22Rv1 (cell line): Measurements from ENCODE around the gene FERMT2.

Experiments used
- H3K27ac ChIP-seq: fragments of 450-650 bp; 2 replicates; pipeline ENCODE4 v1.5.1; 2017
- ZFX ChIP-seq: fragments of 450-650 bp; IDR thresholded peaks from 2 replicates; pipeline ENCODE4 v1.6.1; 2017; ENCODE audit warnings: antibody characterized with exemption, borderline replicate concordance
- TF ChIP-seq, protein P1 (sequence below): fragments of 450-650 bp; IDR thresholded peaks from 2 replicates; pipeline ENCODE4 v1.5.1; 2017; ENCODE audit warnings: mild to moderate bottlenecking

The FERMT2 gene

DNA sequence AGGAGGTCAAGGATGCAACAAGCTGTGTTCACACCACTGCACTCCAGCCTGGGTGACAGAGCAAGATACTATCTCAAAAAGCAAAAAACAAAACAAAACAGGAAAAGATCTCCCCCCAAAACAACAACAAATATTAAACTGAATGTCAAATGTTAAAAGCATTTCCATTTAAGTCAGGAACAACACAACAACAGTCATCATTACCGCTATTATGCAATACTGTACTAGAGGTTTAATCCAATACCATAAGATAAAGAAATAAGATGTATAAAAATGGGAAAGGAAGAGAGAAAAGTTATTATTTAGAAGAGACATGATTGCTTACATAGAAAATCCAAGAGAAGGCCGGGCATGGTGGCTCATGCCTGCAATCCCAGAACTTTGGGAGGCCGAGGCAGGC is 36.6 kb downstream of the FERMT2 start:
- no peak for TF ChIP-seq ZFX
- TF ChIP-seq, protein P1, sequence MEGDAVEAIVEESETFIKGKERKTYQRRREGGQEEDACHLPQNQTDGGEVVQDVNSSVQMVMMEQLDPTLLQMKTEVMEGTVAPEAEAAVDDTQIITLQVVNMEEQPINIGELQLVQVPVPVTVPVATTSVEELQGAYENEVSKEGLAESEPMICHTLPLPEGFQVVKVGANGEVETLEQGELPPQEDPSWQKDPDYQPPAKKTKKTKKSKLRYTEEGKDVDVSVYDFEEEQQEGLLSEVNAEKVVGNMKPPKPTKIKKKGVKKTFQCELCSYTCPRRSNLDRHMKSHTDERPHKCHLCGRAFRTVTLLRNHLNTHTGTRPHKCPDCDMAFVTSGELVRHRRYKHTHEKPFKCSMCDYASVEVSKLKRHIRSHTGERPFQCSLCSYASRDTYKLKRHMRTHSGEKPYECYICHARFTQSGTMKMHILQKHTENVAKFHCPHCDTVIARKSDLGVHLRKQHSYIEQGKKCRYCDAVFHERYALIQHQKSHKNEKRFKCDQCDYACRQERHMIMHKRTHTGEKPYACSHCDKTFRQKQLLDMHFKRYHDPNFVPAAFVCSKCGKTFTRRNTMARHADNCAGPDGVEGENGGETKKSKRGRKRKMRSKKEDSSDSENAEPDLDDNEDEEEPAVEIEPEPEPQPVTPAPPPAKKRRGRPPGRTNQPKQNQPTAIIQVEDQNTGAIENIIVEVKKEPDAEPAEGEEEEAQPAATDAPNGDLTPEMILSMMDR = no peak
- no peak overlapping the region for H3K27ac ChIP-seq

DNA sequence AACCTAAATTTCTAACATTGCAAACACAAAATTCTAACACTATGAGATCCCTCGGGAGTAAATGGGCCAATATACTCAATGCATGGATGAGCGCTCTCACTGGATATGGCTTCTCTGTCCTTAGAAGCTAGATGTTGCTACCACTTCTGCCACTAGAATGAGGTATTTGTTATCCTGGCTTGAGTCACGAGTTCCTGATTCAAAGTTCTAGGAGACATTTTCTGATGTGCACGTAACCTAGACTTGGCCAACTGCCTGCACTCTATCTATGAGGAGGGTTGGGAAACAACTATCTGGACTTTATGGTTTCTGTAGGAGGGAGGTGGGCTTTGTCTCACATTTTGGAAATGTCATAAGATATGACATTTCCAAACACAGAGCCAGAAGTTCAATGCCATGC is 37.6 kb downstream of the FERMT2 start:
- TF ChIP-seq, protein P1 = no peak
- TF ChIP-seq ZFX = no peak
- H3K27ac ChIP-seq = no peak overlapping the region

GRCh38 chr14:52911904-52912303 is 38.9 kb downstream of the FERMT2 start:
- TF ChIP-seq, protein P1 = no peak
- no peak for TF ChIP-seq ZFX
- no peak overlapping the region for H3K27ac ChIP-seq

GRCh38 chr14:52910572-52910971 is 40.3 kb downstream of the FERMT2 start:
- H3K27ac ChIP-seq = no peak overlapping the region
- TF ChIP-seq ZFX = no peak

GRCh38 chr14:52907949-52908348 is 42.9 kb downstream of the FERMT2 start:
- H3K27ac ChIP-seq = no peak overlapping the region
- TF ChIP-seq ZFX = no peak
- TF ChIP-seq, protein P1 = no peak

DNA sequence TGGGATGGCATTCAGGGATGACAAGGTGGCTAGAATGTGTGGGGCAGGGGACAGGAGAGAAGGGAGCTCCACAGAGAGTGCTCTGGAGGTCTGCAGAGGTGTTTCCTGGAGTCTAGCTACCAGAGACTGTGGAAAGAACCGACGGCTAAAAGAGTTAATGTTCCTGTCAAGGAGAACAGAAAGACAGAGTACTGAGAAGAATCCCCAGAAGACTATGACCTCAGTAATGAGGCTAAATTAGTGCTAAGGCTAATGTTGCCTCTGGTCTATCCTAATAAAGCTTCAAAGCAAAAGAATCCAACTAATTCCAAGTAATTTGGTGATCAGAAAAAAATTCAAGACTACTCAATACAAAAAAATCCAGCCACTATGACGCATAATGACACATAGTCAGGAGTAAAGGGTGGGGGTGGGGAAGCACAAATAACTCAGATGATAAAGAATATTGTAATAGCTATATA is 44.7 kb downstream of the FERMT2 start:
- no peak overlapping the region for H3K27ac ChIP-seq
- TF ChIP-seq, protein P1 = no peak
- no peak for TF ChIP-seq ZFX

DNA sequence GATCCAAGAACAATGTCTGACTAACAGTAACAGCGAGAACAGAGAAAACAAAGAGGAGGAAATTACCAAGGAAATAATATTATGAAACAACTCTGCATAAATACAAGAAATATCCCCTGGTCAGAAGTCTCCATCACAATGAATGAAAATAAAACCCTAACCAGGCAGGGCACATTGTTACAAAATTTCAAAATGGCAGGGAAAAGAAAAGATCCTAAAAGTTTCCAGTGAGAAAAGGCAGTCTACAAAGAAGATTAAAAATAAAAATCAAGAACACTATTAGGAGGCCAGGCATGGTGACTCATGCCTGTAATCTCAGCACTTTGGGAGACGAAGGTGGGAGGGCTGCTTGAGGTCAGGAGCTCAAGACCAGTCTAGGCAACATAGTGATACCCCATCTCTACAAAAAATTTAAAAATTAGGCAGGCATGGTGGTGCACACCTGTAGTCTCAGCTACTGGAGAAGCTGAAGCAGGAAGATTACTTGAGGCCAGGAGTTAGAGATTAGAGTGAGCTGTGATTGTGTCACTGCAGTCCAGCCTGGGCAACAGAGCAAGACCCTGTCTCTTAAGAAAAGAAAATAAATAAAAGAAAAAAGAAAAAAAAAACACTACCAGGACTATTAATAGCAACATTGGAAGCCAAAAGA is 47.8 kb downstream of the FERMT2 start:
- H3K27ac ChIP-seq = no peak overlapping the region
- TF ChIP-seq, protein P1 = no peak
- no peak for TF ChIP-seq ZFX
